ENCODE results near the gene PARD3B.

GRCh38 chr2:205076405-205076804 lies 531.1 kb downstream of the PARD3B start:
- no peak for TF ChIP-seq CTCF (conservative IDR thresholded peaks at IDR 0.05; ENCODE audit: low read depth, low read length)
- TF ChIP-seq EZH2 (IDR thresholded peaks at IDR 0.05; ENCODE audit: low read length, unreplicated experiment): no peak
- TF ChIP-seq EZH2phosphoT487 (IDR thresholded peaks at IDR 0.05; ENCODE audit: borderline replicate concordance, low read length): no peak

Data from PC-3 (cell line).